H9 (cell line): ENCODE data around the gene NRXN3. TPM values are rescaled to one million over a fixed set of nuclear protein-coding genes. Genes with fewer than 3 reads are reported as not detected.

Experiments
- DNase-seq: peaks from one replicate; pipeline ENCODE4 v3.0.0-alpha.2; 2017
- H2AFZ ChIP-seq: one replicate; pipeline ENCODE4 v1.6.1; 2013; ENCODE audit warnings: mild to moderate bottlenecking, low read length, control low read depth, moderate library complexity
- H2AK5ac ChIP-seq: 2 replicates; pipeline ENCODE4 v1.6.1; 2013; ENCODE audit warnings: low read length, control low read depth, mixed read lengths; ENCODE audit not compliant: insufficient read length
- H2BK120ac ChIP-seq: one replicate; pipeline ENCODE4 v1.6.1; 2013; ENCODE audit warnings: low read depth, mild to moderate bottlenecking, low read length, control low read depth, inconsistent platforms; ENCODE audit not compliant: poor library complexity, severe bottlenecking
- H2BK12ac ChIP-seq: 2 replicates; pipeline ENCODE4 v1.6.1; 2013; ENCODE audit warnings: low read length, control low read depth, mixed read lengths, low read depth; ENCODE audit not compliant: insufficient read length
- H2BK15ac ChIP-seq: 2 replicates; pipeline ENCODE4 v1.6.1; 2013; ENCODE audit warnings: low read depth, low read length, control low read depth
- H2BK20ac ChIP-seq: one replicate; pipeline ENCODE4 v1.6.1; 2013; ENCODE audit warnings: low read depth, mild to moderate bottlenecking, low read length, control low read depth, inconsistent platforms; ENCODE audit not compliant: poor library complexity, severe bottlenecking
- H2BK5ac ChIP-seq: 2 replicates; pipeline ENCODE4 v1.6.1; 2013; ENCODE audit warnings: low read length, control low read depth, mixed read lengths; ENCODE audit not compliant: insufficient read length
- H3K14ac ChIP-seq: 2 replicates; pipeline ENCODE4 v1.6.1; 2013; ENCODE audit warnings: low read length, control low read depth; ENCODE audit not compliant: insufficient read depth
- H3K18ac ChIP-seq: 2 replicates; pipeline ENCODE4 v1.6.1; 2013; ENCODE audit warnings: low read depth, mild to moderate bottlenecking, mixed read lengths, low read length, control low read depth; ENCODE audit not compliant: insufficient read length
- H3K23ac ChIP-seq: 2 replicates; pipeline ENCODE4 v1.6.1; 2013; ENCODE audit warnings: low read length, control low read depth, mixed read lengths, low read depth; ENCODE audit not compliant: insufficient read length
- H3K23me2 ChIP-seq: 2 replicates; pipeline ENCODE4 v1.6.1; 2013; ENCODE audit warnings: low read depth, mild to moderate bottlenecking, mixed read lengths, low read length, control low read depth; ENCODE audit not compliant: insufficient read length, poor library complexity, severe bottlenecking
- H3K27ac ChIP-seq: 2 replicates; pipeline ENCODE4 v1.5.1; 2013; ENCODE audit warnings: low read length, control low read depth, mixed read lengths, low read depth; ENCODE audit not compliant: insufficient read length
- H3K27me3 ChIP-seq: 2 replicates; pipeline ENCODE4 v1.6.1; 2013; ENCODE audit warnings: low read length, control low read depth, inconsistent platforms; ENCODE audit not compliant: insufficient read depth
- H3K4ac ChIP-seq: 2 replicates; pipeline ENCODE4 v1.6.1; 2013; ENCODE audit warnings: low read depth, mild to moderate bottlenecking, control low read depth, inconsistent platforms, low read length, moderate library complexity
- H3K4me1 ChIP-seq: 2 replicates; pipeline ENCODE4 v1.6.1; 2013; ENCODE audit warnings: low read length, control low read depth, inconsistent platforms; ENCODE audit not compliant: insufficient read depth
- H3K4me2 ChIP-seq: 2 replicates; pipeline ENCODE4 v1.6.1; 2013; ENCODE audit warnings: low read length, control low read depth, mixed read lengths; ENCODE audit not compliant: insufficient read length, insufficient read depth
- H3K56ac ChIP-seq: 2 replicates; pipeline ENCODE4 v1.6.1; 2013; ENCODE audit warnings: low read depth, mild to moderate bottlenecking, mixed read lengths, low read length, control low read depth; ENCODE audit not compliant: insufficient read length
- H3K79me1 ChIP-seq: 2 replicates; pipeline ENCODE4 v1.6.1; 2013; ENCODE audit warnings: low read depth, mild to moderate bottlenecking, moderate library complexity, low read length, control low read depth, inconsistent platforms; ENCODE audit not compliant: insufficient read depth, poor library complexity, severe bottlenecking
- H3K79me2 ChIP-seq: 2 replicates; pipeline ENCODE4 v1.6.1; 2013; ENCODE audit warnings: low read length, control low read depth, inconsistent platforms; ENCODE audit not compliant: insufficient read depth
- H3K9ac ChIP-seq: 2 replicates; pipeline ENCODE4 v1.6.1; 2013; ENCODE audit warnings: low read length, control low read depth, mixed read lengths; ENCODE audit not compliant: insufficient read length; ENCODE audit errors: extremely low read depth
- H3K9me3 ChIP-seq: one replicate; pipeline ENCODE4 v1.6.1; 2013; ENCODE audit warnings: low read depth, low read length, inconsistent platforms; ENCODE audit not compliant: control insufficient read depth
- H3T11ph ChIP-seq: one replicate; pipeline ENCODE4 v1.6.1; 2013; ENCODE audit warnings: mild to moderate bottlenecking, low read length, control low read depth, inconsistent platforms
- H4K20me1 ChIP-seq: one replicate; pipeline ENCODE4 v1.6.1; 2013; ENCODE audit not compliant: control insufficient read depth, insufficient read length, insufficient read depth
- H4K5ac ChIP-seq: 2 replicates; pipeline ENCODE4 v1.6.1; 2013; ENCODE audit warnings: low read depth, mild to moderate bottlenecking, mixed read lengths, low read length, control low read depth; ENCODE audit not compliant: insufficient read length
- H4K8ac ChIP-seq: replicated peaks from 2 replicates; pipeline ENCODE4 v1.6.1; 2013; ENCODE audit warnings: low read length, control low read depth, mixed read lengths, low read depth; ENCODE audit not compliant: insufficient read length
- H4K91ac ChIP-seq: 2 replicates; pipeline ENCODE4 v1.6.1; 2013; ENCODE audit warnings: low read depth, mild to moderate bottlenecking, moderate library complexity, mixed read lengths, low read length, control low read depth; ENCODE audit not compliant: insufficient read length
- H3K27ac Mint-ChIP-seq, 3 experiments: 2 replicates in 2 of 3; 3 replicates in 1 of 3; pipeline ENCODE4 v1.8.0; 2020 to 2021; ENCODE audit warnings: mixed read lengths in 3 of 3, mild to moderate bottlenecking in 1 of 3, moderate library complexity in 1 of 3
- H3K27me3 Mint-ChIP-seq: 2 replicates; pipeline ENCODE4 v1.8.0; 2021; ENCODE audit warnings: low read depth, mild to moderate bottlenecking, moderate library complexity, mixed read lengths
- H3K36me3 Mint-ChIP-seq, 3 experiments: 2 replicates in 2 of 3; 3 replicates in 1 of 3; pipeline ENCODE4 v1.8.0; 2020 to 2021; ENCODE audit warnings: low read depth in 3 of 3, mixed read lengths in 3 of 3; ENCODE audit not compliant: insufficient read depth in 1 of 3
- H3K4me1 Mint-ChIP-seq, 2 experiments: 2 replicates each; pipeline ENCODE4 v1.8.0; 2020; ENCODE audit warnings: mixed read lengths in 2 of 2
- H3K4me3 Mint-ChIP-seq, 2 experiments: 2 replicates in 1 of 2; 3 replicates in 1 of 2; pipeline ENCODE4 v1.8.0; 2020 to 2021; ENCODE audit warnings: mild to moderate bottlenecking in 2 of 2, mixed read lengths in 2 of 2, moderate library complexity in 1 of 2
- H3K9me3 Mint-ChIP-seq, 2 experiments: 2 replicates in 1 of 2; 3 replicates in 1 of 2; pipeline ENCODE4 v1.8.0; 2020; ENCODE audit warnings: mild to moderate bottlenecking in 2 of 2, mixed read lengths in 2 of 2, moderate library complexity in 1 of 2
- WGBS: extraction: QIAGEN DNeasy Blood & Tissue Kit; methylation state at CpG from one replicate; pipeline ENCODE4 v1.1.7; 2013; ENCODE audit warnings: missing lambda C conversion rate, low lambda C conversion rate, mixed read lengths; ENCODE audit not compliant: insufficient read length; ENCODE audit errors: extremely low coverage; 5-methylcytosine and 5-hydroxymethylcytosine counted together
- total RNA-seq: library from RNA; stranded (reverse); gene quantifications from 2 replicates; pipeline ENCODE4 v1.2.1, GENCODE V29; 2021
- TF ChIP-seq, protein P1 (sequence below): fragments of 200-600 bp; sonication (generic); conservative IDR thresholded peaks from 3 replicates; pipeline ENCODE4 v1.8.0; 2021; ENCODE audit warnings: antibody characterized with exemption, mild to moderate bottlenecking

The NRXN3 gene
- total RNA-seq, 1 experiment from 2014 or later = 1.8 TPM

DNA sequence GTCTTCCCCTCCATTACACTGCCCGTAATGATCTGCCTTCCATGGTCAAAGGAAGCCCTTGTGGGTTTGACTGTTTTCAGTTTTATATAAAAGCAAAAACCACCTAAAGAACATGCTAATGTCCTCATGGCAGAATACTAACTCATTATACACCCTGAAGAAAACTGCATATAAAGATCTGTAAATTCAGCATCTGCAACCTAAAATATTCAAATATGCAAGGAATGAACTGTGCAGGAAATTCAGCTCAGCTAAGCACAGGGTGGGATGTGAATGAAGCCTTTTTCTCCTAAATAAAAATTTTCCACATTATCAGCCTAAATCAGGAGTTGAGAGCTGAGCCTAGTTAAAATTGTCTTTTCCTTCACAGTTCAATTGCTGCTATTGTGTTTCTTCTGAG lies 128.1 kb downstream of the NRXN3 start:
- no peak overlapping the region for H2BK12ac ChIP-seq
- no peak overlapping the region for H3K14ac ChIP-seq
- Mint-ChIP-seq H3K36me3 (no peaks in the 10 kb centered on the region; a peak in 1 of 7 replicates), H3K9me3 (no peaks in the 10 kb centered on the region), H3K4me1 (peaks cover 15 to 36% of the 10 kb centered on the region in 2 experiments), H3K27ac (no peak overlapping the region), H3K27me3 (no peaks in the 10 kb centered on the region), H3K4me3 (no peak overlapping the region)
- H4K8ac ChIP-seq = no peak overlapping the region
- no peak for DNase-seq
- no peak overlapping the region for H3K56ac ChIP-seq
- no peak overlapping the region for H3T11ph ChIP-seq
- no peaks in the 10 kb centered on the region for H4K20me1 ChIP-seq
- H3K79me1 ChIP-seq = no peaks in the 10 kb centered on the region
- H2BK5ac ChIP-seq = no peak overlapping the region
- H4K5ac ChIP-seq = no peak overlapping the region
- H2BK120ac ChIP-seq = no peak overlapping the region
- no peak overlapping the region for H3K4me2 ChIP-seq
- H3K9me3 ChIP-seq = no peaks in the 10 kb centered on the region
- H3K23ac ChIP-seq = no peak overlapping the region
- H3K27ac ChIP-seq = no peak overlapping the region
- WGBS = no CpG with 5 or more reads among the region's 1 CpG
- H4K91ac ChIP-seq = no peak overlapping the region
- no peak overlapping the region for H3K18ac ChIP-seq
- no peaks in the 10 kb centered on the region; the same call in 1 of the 2 replicates for H3K4me1 ChIP-seq
- H3K4ac ChIP-seq = no peak overlapping the region
- H2BK20ac ChIP-seq = no peak overlapping the region
- TF ChIP-seq, protein P1, sequence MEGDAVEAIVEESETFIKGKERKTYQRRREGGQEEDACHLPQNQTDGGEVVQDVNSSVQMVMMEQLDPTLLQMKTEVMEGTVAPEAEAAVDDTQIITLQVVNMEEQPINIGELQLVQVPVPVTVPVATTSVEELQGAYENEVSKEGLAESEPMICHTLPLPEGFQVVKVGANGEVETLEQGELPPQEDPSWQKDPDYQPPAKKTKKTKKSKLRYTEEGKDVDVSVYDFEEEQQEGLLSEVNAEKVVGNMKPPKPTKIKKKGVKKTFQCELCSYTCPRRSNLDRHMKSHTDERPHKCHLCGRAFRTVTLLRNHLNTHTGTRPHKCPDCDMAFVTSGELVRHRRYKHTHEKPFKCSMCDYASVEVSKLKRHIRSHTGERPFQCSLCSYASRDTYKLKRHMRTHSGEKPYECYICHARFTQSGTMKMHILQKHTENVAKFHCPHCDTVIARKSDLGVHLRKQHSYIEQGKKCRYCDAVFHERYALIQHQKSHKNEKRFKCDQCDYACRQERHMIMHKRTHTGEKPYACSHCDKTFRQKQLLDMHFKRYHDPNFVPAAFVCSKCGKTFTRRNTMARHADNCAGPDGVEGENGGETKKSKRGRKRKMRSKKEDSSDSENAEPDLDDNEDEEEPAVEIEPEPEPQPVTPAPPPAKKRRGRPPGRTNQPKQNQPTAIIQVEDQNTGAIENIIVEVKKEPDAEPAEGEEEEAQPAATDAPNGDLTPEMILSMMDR = no peak
- no peak overlapping the region for H2AK5ac ChIP-seq
- no peak overlapping the region for H2AFZ ChIP-seq
- no peaks in the 10 kb centered on the region for H3K27me3 ChIP-seq
- no peaks in the 10 kb centered on the region for H3K79me2 ChIP-seq
- no peaks in the 10 kb centered on the region for H3K23me2 ChIP-seq
- H3K9ac ChIP-seq = no peak overlapping the region
- no peak overlapping the region for H2BK15ac ChIP-seq
